GM19193 (cell line): ENCODE measurements around the gene COL17A1.

Source experiments
- POLR2A ChIP-seq: IDR thresholded peaks from 4 replicates; pipeline ENCODE4 v1.6.1; 2011; ENCODE audit not compliant: insufficient read depth, insufficient read length; ENCODE audit errors: extremely low read depth

Gene COL17A1

DNA sequence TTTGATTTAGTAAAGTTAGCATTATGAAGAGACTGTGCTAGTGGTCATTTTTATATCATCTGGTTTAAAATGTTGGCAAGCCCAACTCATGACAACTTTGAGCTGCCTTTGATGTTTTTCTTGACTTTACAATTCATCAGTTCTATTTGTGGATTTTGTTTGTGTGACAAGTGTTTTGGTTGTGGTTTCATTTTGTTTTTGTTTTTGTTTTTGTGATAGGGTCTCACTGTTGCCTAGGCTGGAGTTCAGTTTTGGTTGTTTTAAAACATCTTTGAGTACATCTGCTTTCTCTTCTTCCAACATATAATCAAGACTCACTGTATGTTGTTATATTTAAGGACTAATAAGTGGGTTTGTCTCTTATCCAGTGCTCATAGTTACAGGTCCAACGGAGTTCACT lies 18.7 kb upstream of the COL17A1 start:
- TF ChIP-seq POLR2A: no peak

DNA sequence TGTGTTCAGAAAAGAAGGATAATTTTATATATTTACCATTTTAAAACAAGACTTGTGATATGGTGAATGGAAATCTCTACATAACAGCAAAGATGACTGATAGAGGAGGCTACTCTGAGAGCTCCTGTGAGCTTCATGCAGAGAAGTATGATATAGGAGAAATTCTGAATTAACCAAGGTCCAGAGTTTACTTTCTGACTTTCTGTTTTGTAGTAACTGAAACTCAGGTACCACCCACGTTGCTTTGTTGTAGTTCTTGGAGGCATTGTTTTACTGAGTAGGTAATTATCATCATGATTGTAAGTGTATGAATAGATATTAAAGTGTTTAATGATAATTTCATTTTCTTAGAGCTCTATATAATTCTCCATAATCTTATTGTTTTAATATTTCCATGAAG lies 18.3 kb upstream of the COL17A1 start:
- TF ChIP-seq POLR2A: no peak

DNA sequence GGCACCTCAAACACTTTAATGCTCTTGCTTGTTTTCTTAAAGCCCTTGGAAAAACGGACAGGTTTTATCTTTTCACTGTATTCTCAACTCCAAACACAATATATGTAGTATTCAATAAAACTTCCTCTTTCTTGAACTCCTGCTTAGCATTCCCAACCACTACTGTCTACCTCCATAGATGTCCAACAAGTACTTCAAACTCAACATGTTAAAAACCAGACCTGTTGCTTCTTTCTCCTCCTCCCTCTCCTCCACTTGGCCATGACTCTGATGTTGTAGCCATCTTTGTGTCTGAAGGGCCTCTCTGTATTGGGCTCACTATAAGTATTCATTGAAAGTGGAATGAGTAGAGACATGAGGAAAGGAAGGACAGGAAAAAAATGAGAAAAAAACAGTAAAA lies 16.2 kb upstream of the COL17A1 start:
- no peak for TF ChIP-seq POLR2A

DNA sequence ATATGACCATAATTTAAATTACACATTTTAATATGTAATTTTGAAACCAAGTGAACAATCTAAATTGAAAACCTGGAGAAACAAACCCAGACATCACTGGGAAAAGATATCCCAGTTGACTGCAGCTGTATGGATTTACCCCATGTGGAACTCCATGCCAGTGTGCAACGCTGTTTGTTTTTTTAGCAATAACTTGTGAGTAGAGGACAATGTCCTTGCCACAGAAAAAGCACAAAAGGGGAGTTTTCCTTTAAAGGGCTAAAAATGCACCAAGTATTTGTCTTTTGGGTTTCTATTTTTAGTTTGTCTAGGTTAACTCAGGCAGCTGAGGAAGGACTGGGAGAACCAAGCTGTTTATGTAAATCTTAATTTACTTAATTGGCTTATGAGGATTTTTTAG lies 15.1 kb upstream of the COL17A1 start:
- no peak for TF ChIP-seq POLR2A

DNA sequence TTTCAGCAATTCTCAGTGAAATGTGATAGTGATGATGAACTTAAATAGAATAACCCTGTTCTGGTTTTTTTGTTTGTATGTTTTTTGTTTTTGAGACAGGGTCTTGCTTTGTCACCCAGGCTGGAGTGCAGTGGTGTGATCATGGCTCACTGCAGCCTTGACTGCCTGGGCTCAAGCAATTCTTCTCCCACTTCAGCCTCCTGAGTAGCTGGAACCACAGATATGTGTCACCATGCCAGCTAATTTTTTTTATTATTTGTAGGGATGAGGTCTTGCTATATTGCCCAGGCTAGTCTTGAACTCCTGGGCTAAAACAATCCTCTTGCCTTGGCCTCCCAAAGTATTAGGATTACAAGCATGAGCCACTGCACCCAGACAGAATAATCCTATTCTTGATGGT lies 14.3 kb upstream of the COL17A1 start:
- TF ChIP-seq POLR2A: no peak

DNA sequence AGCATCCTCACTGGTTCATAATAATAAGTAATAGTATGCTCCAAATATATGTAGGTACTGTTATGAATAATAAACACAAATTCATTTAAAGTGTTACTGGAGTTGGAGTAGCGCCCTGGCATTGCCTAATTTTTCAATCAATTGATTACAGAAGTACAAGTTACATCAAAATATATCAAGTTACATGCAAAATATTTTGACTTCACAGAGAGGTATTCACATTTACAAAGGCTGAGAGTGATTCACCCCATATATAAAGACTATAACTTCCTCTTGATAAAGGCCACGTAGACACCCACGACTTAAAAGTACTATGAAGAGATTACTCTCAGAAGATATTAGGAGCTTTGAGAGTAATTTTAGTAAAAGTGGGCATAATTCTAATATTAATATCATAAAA lies 13.6 kb upstream of the COL17A1 start:
- TF ChIP-seq POLR2A: no peak

DNA sequence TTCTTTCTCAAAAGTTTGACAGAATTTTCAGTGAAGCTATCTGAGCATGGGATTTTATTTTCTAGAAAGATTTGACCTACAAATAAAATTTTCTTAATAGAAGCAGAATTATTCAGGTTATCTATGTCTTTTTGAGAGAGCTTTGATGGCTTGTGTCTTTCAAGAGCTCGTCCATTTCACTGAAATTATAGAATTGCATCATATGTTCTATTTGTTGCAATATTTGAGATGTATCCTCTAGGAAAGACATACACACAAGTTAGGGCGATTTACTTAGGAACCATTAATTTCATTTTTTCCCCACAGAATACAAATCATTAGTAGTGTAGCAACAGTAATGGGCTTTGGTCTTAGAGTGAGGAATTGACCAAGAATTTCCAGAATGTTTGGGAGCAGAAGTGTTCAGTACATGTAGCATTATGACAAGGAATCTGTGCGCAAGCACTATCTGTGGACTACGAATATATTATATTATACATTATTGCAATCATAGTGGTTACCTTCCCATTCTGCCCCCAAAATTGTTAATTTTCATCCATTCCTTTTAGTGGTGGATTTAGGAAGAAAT lies 12.8 kb upstream of the COL17A1 start:
- TF ChIP-seq POLR2A: no peak

DNA sequence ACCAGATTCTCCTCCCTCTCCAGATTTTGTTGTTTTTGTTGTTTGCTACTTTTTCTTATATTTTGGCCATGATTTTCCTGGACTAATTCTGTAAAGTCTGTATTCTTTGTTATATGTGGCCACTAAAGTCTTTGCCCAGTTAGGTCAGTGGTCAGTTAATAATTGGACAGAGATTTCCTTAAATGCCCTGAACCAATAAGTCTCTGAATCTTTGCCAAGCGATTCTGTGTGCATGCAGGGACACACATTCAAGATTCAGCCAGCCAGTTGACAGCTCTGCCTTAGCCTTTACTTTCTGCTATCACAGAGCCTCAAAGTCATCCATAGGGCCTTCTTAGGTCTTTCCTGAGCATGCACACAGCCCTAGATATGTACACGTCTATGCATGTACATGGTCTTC lies 11.0 kb upstream of the COL17A1 start:
- no peak for TF ChIP-seq POLR2A

DNA sequence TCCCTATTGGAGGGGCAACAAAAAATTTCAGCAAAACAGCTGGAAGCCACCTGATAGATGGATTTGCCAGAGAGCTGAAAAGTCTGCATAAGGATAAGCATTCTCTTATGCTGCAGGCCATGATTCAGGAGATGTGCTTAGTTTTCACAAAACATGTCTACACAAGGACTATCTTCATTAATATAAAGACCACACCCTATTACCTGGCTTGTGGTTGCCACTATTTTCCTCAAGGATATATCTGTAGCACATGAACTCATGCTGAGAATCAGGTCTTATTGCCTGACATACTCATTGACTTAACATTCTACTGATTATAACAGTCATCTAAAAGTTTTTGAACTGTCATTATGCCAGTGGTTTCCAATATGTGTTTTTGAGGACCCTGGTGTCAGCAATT lies 7.1 kb upstream of the COL17A1 start:
- TF ChIP-seq POLR2A: no peak

DNA sequence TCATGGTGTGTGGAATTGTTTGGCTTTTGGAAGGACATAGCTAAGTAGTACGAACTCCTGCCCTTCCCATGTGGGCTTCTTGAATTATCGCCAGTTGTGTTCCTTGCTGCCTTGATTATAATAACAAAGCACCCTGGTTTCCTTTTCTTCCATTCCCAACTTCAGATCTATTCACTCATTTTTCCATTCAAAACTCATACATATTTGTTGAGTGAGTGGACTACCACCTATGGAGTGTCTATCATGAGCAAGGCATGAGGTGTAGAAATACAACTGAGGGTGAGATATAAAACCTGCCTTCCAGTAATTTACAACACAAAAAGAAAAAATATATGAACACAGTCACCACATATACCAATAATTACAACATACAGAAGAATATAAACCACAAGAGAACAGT lies 4.9 kb upstream of the COL17A1 start:
- TF ChIP-seq POLR2A: no peak

DNA sequence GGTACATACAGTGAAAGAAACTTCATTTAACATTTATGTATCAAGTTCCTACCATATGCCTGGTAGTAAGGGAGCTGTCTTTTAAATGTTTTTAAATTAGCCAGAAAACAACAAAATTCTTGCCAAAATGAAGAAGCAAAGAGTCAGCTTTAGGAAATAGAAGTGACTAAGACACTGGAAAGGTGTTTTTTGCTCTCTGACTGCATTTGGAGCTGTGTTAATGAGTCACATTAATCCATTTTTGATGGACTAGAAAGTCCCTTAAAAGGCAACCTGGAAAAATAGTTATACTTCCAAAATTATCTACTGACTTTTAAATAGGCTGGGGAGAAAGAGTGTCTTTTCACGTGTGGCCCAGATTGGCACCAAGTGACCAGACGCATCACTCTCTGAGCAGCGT lies 3.9 kb upstream of the COL17A1 start:
- TF ChIP-seq POLR2A: no peak

DNA sequence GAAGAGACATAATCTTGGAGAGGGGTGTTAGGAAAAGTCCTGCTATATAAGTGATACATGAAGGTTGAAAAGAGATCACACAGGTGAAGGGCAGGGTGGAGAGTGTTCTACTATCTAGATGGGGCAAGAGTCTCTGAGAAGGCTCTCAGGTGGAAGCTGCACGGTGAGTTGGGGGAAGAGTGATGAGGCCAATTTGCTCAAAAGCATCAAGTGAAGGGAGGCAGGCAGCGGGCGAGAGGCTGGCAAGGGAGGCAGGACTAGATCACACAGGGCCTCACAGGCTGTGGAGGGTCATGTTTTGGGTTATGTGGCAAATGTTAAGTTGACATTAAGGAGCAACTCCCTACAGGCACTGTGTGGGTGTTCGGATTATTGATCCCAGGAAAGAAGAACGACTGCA lies 2.6 kb upstream of the COL17A1 start:
- no peak for TF ChIP-seq POLR2A

DNA sequence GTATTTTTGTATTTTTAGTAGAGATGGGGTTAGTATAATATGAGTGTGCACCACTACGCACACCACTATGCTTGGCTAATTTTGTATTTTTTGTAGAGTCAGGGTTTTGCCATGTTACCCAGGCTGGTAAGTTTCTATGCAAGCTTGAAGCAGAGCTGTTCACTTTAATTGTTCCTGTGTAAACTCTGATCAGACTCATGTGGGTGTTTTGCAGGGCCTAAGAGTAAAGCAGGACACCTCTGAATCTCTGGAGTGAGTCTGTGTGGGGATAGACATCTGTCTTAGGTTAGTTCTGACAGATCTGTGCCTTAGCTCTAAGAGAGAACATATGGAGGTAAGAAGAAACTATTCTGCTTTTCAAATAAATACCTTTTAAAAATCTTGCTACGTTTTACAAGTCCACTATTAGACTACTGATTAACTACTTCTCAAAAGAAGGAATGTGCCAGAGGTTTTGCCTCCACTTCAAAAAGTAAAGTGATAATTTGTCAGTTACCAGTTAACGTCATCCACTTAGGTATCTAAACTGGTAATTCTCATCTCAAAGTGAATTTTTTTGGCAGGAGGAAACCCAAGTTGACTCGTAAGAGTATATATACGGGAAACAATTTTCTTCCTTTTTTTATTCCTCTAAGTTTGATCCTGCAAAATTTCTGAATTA lies 1.1 kb downstream of the COL17A1 start:
- no peak for TF ChIP-seq POLR2A

DNA sequence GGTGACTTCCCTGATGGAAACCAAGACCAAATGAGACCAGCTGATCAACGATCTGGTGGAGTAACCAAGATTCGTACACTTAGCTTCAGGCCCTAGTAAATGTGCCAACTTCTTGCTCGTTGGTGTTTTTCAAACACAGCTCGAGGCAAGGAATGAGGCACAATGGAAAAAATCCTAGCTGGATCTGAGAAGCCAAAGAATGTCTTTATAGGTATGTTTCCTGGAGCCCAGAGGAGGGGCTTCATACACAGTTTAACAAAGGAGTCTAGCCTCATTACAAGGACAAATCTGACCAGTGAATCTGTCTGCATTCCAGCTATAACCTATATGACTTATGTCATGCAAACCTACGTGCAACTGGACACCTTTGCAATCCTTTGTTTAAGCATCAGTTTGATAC lies 3.7 kb downstream of the COL17A1 start:
- TF ChIP-seq POLR2A: no peak

DNA sequence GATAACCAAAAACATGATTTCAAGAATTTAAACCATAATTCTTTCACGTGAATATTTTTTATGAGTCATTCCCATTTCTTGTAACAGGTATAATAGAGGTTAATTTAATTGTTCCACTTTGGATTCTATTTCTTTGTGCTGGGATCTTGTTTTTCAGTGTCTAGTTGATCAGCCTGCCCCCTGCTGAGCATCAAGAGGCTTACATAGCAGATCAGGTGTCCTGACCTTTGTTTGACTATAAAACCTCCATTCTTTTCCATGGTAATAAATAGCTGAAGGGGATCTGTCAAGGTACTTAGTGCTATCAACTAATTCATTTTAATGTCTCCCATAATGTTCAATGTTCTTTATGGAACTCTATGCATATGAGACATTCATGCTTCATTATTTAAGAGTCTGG lies 4.9 kb downstream of the COL17A1 start:
- no peak for TF ChIP-seq POLR2A

DNA sequence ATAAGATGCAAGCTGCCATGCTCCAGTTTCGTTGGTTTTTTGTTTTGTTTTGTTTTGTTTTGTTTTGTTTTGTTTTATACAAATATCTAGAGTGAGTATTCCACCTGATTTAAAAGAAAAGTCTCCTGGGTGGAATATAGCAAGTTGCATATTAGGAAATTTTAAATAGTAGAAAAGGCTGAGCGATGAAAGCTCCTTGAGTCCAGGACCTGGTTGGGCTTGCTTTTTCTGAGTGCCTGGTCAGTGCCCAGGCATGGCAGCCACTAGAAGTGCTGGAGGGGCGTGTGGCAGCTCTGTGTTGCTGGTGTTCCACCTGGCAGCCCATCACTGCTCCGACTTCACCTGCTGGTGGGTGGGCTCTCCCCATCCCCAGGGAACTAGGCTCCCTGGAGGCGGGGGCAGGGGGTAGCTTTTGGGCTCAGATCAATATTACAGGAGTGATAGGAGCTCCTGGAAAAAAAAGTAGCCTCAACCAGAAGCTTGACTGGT lies 8.0 kb downstream of the COL17A1 start:
- TF ChIP-seq POLR2A: no peak

DNA sequence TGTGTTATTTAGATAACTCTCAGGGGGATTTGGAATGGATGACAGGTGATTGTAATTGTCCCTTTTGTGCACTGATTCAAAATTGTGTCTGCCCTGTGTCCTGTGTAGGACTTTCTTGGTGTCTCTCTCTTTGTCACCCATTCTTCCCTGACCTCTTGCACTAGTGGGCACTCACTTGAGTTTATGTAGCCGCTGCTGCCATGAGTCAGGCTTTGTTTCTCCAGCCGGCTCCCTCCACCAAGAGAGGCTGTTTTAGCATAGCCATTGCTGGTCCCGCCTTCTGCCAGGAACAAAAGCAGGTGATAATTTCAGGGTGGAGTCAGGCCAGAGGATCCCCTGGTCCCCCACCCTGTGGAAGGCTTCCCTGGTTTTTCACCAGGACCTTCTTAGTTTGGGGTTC lies 8.4 kb downstream of the COL17A1 start:
- TF ChIP-seq POLR2A: no peak
